GM12875 (cell line): ENCODE data around the gene DMTF1.
"Not testable (repeated sequence)": the region's sequence is repeated elsewhere in the genome, so short reads cannot be mapped to it uniquely, and the experiment has no call there.

Source experiments
- H3K4me3 ChIP-seq: one replicate; pipeline ENCODE4 v1.5.1; 2011; ENCODE audit warnings: low read depth, low read length, control low read depth
- TF ChIP-seq, protein P1 (sequence below): IDR thresholded peaks from 2 replicates; pipeline ENCODE4 v1.5.1; 2011; ENCODE audit warnings: low read depth, mild to moderate bottlenecking, control low read depth, inconsistent platforms, low read length, moderate library complexity, borderline replicate concordance; ENCODE audit not compliant: insufficient read depth

The DMTF1 gene

DNA sequence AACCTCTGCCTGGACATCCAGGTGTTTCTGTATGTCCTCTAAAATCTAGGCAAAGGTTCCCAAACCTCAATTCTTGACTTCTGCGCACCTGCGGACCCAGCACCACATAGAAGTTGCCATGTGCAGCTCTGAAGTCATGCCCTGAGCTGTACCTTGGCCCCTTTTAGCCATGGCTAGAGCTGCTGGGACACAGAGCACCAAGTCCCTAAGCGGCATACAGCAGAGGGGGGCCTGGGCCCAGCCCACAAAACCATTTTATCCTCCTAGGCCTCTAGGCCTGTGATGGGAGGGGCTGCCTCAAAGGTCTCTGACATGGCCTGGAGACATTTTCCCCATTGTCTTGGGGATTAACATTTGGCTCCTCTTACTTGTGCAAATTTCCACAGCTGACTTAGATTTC, 52.7 kb downstream of the DMTF1 start:
- no peak overlapping the region for H3K4me3 ChIP-seq
- TF ChIP-seq, protein P1, sequence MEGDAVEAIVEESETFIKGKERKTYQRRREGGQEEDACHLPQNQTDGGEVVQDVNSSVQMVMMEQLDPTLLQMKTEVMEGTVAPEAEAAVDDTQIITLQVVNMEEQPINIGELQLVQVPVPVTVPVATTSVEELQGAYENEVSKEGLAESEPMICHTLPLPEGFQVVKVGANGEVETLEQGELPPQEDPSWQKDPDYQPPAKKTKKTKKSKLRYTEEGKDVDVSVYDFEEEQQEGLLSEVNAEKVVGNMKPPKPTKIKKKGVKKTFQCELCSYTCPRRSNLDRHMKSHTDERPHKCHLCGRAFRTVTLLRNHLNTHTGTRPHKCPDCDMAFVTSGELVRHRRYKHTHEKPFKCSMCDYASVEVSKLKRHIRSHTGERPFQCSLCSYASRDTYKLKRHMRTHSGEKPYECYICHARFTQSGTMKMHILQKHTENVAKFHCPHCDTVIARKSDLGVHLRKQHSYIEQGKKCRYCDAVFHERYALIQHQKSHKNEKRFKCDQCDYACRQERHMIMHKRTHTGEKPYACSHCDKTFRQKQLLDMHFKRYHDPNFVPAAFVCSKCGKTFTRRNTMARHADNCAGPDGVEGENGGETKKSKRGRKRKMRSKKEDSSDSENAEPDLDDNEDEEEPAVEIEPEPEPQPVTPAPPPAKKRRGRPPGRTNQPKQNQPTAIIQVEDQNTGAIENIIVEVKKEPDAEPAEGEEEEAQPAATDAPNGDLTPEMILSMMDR, result no peak

DNA sequence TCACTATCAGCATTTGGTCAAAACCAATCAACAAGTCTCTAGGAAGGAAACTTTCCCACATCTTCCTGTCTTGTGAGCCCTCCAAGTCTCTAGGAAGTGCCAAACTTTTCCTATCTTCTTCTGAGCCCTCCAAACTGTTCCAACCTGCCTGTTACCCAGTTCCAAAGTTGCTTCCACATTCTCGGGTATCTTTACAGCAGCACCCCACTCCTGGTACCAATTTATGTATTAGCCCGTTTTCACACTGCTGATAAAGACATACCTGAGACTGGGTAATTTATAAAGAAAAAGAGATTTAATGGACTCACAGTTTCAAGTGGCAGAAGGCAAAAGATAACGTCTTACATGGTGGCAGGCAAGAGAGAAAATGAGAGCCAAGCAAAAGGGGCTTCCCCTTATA, 53.4 kb downstream of the DMTF1 start:
- H3K4me3 ChIP-seq, result not testable (repeated sequence)

DNA sequence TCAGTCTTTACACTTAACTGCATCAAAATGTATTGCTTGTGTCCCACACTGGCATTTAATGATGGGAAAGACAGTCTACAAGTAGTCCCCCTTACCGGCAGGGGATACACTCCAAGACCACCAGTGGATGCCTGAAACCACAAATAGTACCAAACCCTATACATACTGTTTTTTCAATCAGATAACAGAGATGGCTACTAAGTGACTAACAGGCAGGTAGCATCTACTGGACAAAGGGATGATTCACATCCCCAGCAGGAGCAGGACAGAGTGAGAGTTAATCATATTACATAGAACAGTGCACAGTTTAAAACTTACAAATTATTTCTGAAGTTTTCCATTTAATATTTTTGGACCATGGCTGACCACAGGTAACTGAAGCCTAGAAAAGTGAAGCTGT, 54.1 kb downstream of the DMTF1 start:
- TF ChIP-seq, protein P1, result no peak

DNA sequence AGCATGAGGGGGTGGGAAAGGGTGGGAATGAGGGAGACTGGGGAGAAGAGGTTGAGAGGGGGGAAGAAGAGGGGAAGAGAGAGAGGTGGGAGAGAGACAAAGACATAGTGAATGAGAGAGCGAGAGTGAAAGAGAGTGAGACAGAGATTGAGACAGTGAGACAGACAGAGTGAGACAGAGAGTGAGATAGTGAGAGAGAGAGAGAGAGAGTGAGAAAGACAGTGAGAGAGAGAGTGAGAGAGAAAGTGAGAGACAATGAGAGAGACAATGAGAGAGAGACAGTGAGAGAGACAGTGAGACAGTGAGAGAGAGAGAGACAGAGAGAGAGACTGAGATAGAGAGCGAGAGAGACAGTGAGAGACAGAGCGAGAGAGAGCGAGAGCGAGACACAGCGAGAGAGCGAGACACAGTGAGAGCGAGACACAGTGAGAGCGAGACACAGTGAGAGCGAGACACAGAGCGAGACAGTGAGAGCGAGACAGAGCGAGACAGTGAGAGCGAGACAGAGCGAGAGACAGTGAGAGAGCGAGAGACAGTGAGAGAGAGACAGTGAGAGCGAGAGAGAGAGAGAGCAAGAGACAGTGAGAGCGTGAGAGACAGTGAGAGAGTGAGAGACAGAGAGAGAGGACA, 57.2 kb downstream of the DMTF1 start:
- TF ChIP-seq, protein P1, result no peak

More for the DNA sequence above, 54.1 kb downstream of the DMTF1 start:
- no peak overlapping the region for H3K4me3 ChIP-seq

DNA sequence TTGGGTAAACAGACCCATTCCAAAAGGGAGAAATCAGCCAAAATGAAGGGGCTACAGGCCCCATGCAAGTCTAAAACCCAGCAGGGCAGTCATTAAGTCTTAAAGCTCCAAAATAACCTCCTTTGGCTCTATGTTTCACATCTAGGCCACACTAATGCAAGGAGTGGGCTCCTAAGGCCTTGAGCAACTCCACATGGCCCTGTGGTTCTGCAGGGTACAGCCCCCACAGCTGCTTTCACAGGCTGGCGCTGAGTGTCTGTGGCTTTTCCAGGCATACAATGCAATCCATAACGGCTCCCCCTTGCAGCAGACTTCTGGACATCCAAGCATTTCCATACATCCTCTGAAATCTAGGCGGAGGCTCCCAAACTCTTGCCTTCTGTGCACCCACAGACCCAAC, 58.3 kb downstream of the DMTF1 start:
- H3K4me3 ChIP-seq, result no peak overlapping the region
- TF ChIP-seq, protein P1, result no peak

More for the DNA sequence above, 57.2 kb downstream of the DMTF1 start:
- no peak overlapping the region for H3K4me3 ChIP-seq

DNA sequence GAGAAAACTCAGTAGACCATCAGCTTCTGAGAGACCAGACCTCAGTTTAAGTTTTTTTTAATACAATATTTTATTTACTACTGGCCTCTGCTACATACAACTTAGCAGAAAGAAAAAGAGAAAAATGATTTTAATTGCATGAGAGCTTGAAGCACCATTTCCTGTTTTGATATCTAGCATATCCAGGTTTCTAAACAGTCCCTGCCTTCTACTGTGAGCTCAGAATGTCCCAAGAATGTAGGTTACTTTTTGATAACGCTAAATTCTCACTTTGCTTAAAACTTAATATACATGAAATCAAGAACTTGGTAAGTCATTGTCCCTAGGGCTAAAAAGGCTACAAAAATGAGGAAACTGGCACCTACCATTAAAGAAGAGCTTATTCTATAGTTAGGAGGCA, 60.2 kb downstream of the DMTF1 start:
- no peak overlapping the region for H3K4me3 ChIP-seq
- TF ChIP-seq, protein P1, result no peak

DNA sequence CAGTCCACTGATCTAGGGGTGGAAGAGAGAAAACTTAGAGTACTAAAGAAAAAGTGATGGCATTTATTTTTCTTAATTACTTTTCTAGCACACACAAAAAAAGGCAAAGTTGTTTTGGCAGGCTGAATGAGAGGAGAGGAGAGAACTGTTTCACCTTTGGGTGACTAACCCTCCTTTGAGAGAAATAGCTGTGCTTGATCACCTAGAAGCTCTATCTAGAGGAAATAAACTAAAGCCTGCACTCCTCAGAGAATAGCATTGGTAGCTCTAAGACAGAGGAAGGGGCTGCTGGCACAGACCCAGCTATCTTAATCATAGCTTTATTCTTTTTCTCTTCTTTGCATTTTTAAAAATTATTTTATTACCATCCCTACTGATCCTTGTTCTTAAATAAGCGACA, 61.0 kb downstream of the DMTF1 start:
- TF ChIP-seq, protein P1, result no peak
- no peak overlapping the region for H3K4me3 ChIP-seq
